Measurements from ENCODE around the gene PTPRT. TPM values are rescaled to one million over a fixed set of nuclear protein-coding genes. Genes with fewer than 3 reads are reported as not detected.
"Not testable (repeated sequence)": the region's sequence is repeated elsewhere in the genome, so short reads cannot be mapped to it uniquely, and the experiment has no call there.

PTPRT gene
- total RNA-seq, 2 donors from 2014 or later: 0.26 to 0.27 TPM

GRCh38 chr20:42954951-42955350 is 234.8 kb downstream of the PTPRT start:
- DNase-seq (no peak), ATAC-seq (no peak)
- intact Hi-C loops (cut with DNase I): no loop called here

- intact Hi-C loops (cut with DNase I): no loop called here
- DNase-seq (no peak), ATAC-seq (no peak)
Measured at GRCh38 chr20:42949950-42950349, 239.8 kb downstream of the PTPRT start.

- DNase-seq: no peak
- intact Hi-C loops (cut with DNase I): no loop called here
- no peak for ATAC-seq
Measured at GRCh38 chr20:42945234-42945994, 244.3 kb downstream of the PTPRT start.

GRCh38 chr20:42941629-42942028 is 248.1 kb downstream of the PTPRT start:
- intact Hi-C loops (cut with DNase I): no loop called here
- DNase-seq (no peak), ATAC-seq (no peak)

- ATAC-seq: no peak
- DNase-seq: no peak
Measured at GRCh38 chr20:42938441-42939205, 251.1 kb downstream of the PTPRT start.

GRCh38 chr20:42936482-42936881 is 253.2 kb downstream of the PTPRT start:
- intact Hi-C loops (cut with DNase I): no loop called here
- DNase-seq: no peak
- ATAC-seq: no peak

More at GRCh38 chr20:42938441-42939205, 251.1 kb downstream of the PTPRT start:
- intact Hi-C loops (cut with DNase I): no loop called here

GRCh38 chr20:42924215-42924614 is 265.5 kb downstream of the PTPRT start:
- intact Hi-C loops (cut with DNase I): no loop called here
- ATAC-seq: no peak
- no peak for DNase-seq

GRCh38 chr20:42923348-42923918 is 266.3 kb downstream of the PTPRT start:
- intact Hi-C loops (cut with DNase I): no loop called here
- no peak for DNase-seq
- no peak for ATAC-seq

GRCh38 chr20:42920776-42921175 is 268.9 kb downstream of the PTPRT start:
- ATAC-seq (no peak), DNase-seq (no peak)
- intact Hi-C loops (cut with DNase I): no loop called here

- ATAC-seq (no peak), DNase-seq (no peak)
- intact Hi-C loops (cut with DNase I): no loop called here
Measured at GRCh38 chr20:42919316-42919715, 270.4 kb downstream of the PTPRT start.

- intact Hi-C loops (cut with DNase I): no loop called here
- no peak for ATAC-seq
- DNase-seq: no peak
Measured at GRCh38 chr20:42915081-42915480, 274.6 kb downstream of the PTPRT start.

GRCh38 chr20:42914302-42914701 is 275.4 kb downstream of the PTPRT start:
- DNase-seq (no peak), ATAC-seq (no peak)
- intact Hi-C loops (cut with DNase I): no loop called here

- ATAC-seq; intact Hi-C loops (cut with DNase I); DNase-seq: not testable (repeated sequence)
Measured at GRCh38 chr20:42910808-42911207, 278.9 kb downstream of the PTPRT start.

- no peak for DNase-seq
- intact Hi-C loops (cut with DNase I): no loop called here
- ATAC-seq: no peak
Measured at GRCh38 chr20:42907730-42908129, 282.0 kb downstream of the PTPRT start.

- ATAC-seq (no peak), DNase-seq (no peak)
- intact Hi-C loops (cut with DNase I): no loop called here
Measured at GRCh38 chr20:42906120-42906519, 283.6 kb downstream of the PTPRT start.

- DNase-seq (no peak), ATAC-seq (no peak)
- intact Hi-C loops (cut with DNase I): no loop called here
Measured at GRCh38 chr20:42902509-42902908, 287.2 kb downstream of the PTPRT start.

GRCh38 chr20:42901689-42902440 is 287.8 kb downstream of the PTPRT start:
- peak; percentile 36 for DNase-seq
- intact Hi-C loops (cut with DNase I): no loop called here
- ATAC-seq: peak; percentile 61 to 75

- peak in 1 of 2 donors; percentile 44 for ATAC-seq
- DNase-seq; intact Hi-C loops (cut with DNase I): not testable (repeated sequence)
Measured at GRCh38 chr20:42900764-42901163, 288.9 kb downstream of the PTPRT start.

- ATAC-seq (no peak), DNase-seq (no peak)
- intact Hi-C loops (cut with DNase I): no loop called here
Measured at GRCh38 chr20:42895020-42895419, 294.7 kb downstream of the PTPRT start.

GRCh38 chr20:42894483-42894882 is 295.2 kb downstream of the PTPRT start:
- ATAC-seq (no peak), DNase-seq (no peak)
- intact Hi-C loops (cut with DNase I): no loop called here

Measured in left cardiac atrium (tissue), 4 donors.